ENCODE data around the gene CALML3.

Gene CALML3

GRCh38 chr10:5545011-5545410 lies 20.2 kb downstream of the CALML3 start:
- no peak for FAIRE-seq

- FAIRE-seq, result no peak
These were observed 20.6 kb downstream of the CALML3 start for GRCh38 chr10:5545426-5545777.

- no peak for FAIRE-seq
These were observed 21.3 kb downstream of the CALML3 start for GRCh38 chr10:5545778-5546710.

GRCh38 chr10:5546891-5547680 lies 22.3 kb downstream of the CALML3 start:
- FAIRE-seq, result no peak

GRCh38 chr10:5547681-5547930 lies 22.8 kb downstream of the CALML3 start:
- no peak for FAIRE-seq

GRCh38 chr10:5547931-5548660 lies 23.3 kb downstream of the CALML3 start:
- no peak for FAIRE-seq

- no peak for FAIRE-seq
These were observed 24.9 kb downstream of the CALML3 start for GRCh38 chr10:5549462-5550249.

- FAIRE-seq, result no peak
These were observed 25.4 kb downstream of the CALML3 start for GRCh38 chr10:5550250-5550545.

- no peak for FAIRE-seq
These were observed 26.1 kb downstream of the CALML3 start for GRCh38 chr10:5550621-5551530.

GRCh38 chr10:5551531-5552375 lies 27.0 kb downstream of the CALML3 start:
- FAIRE-seq, result no peak

- no peak for FAIRE-seq
These were observed 27.9 kb downstream of the CALML3 start for GRCh38 chr10:5552376-5553321.

GRCh38 chr10:5553400-5554170 lies 28.8 kb downstream of the CALML3 start:
- FAIRE-seq, result no peak

- no peak for FAIRE-seq
These were observed 30.3 kb downstream of the CALML3 start for GRCh38 chr10:5555021-5555510.

GRCh38 chr10:5555881-5556280 lies 31.1 kb downstream of the CALML3 start:
- no peak for FAIRE-seq

GRCh38 chr10:5556576-5556975 lies 31.8 kb downstream of the CALML3 start:
- no peak for FAIRE-seq

GRCh38 chr10:5557040-5557721 lies 32.4 kb downstream of the CALML3 start:
- no peak for FAIRE-seq

GRCh38 chr10:5557799-5558771 lies 33.3 kb downstream of the CALML3 start:
- FAIRE-seq, result no peak

Data from G401.6 (cell line).